Stimulated activated CD4-positive, alpha-beta T cell treated with anti-CD3 and anti-CD28 coated beads, TNF-alpha, amount 100 ng/mL, for 48 hours (primary cell): Measurements from ENCODE around the gene MICA.
"Not testable (repeated sequence)": the region's sequence is repeated elsewhere in the genome, so short reads cannot be mapped to it uniquely, and the experiment has no call there.

ENCODE experiments used
- DNase-seq, 3 donors: peaks; one replicate each; pipeline ENCODE4 v3.0.0-alpha.2; 2020; ENCODE audit warnings: low read depth in 3 of 3

Gene MICA

GRCh38 chr6:31381666-31382065 is 21.7 kb upstream of the MICA start:
- no peak for DNase-seq

- no peak for DNase-seq
Measured at GRCh38 chr6:31383149-31383548, 20.2 kb upstream of the MICA start.

GRCh38 chr6:31385041-31385440 is 18.4 kb upstream of the MICA start:
- DNase-seq = no peak

- DNase-seq = no peak
Measured at GRCh38 chr6:31386099-31386498, 17.3 kb upstream of the MICA start.

- DNase-seq = no peak
Measured at GRCh38 chr6:31386977-31387376, 16.4 kb upstream of the MICA start.

- DNase-seq = not testable (repeated sequence)
Measured at GRCh38 chr6:31388916-31389801, 14.2 kb upstream of the MICA start.

GRCh38 chr6:31389802-31390132 is 13.6 kb upstream of the MICA start:
- DNase-seq = not testable (repeated sequence)

- DNase-seq = no peak
Measured at GRCh38 chr6:31393932-31394331, 9.5 kb upstream of the MICA start.

- DNase-seq = no peak
Measured at GRCh38 chr6:31394381-31394780, 9.0 kb upstream of the MICA start.

GRCh38 chr6:31395832-31396231 is 7.6 kb upstream of the MICA start:
- no peak for DNase-seq

GRCh38 chr6:31396422-31397152 is 6.8 kb upstream of the MICA start:
- peak; percentile 72 to 80 (median 74) for DNase-seq

- DNase-seq = not testable (repeated sequence)
Measured at GRCh38 chr6:31397153-31397499, 6.3 kb upstream of the MICA start.

- DNase-seq = no peak
Measured at GRCh38 chr6:31397901-31398525, 5.4 kb upstream of the MICA start.

- peak in 1 of 3 donors; percentile 55 for DNase-seq
Measured at GRCh38 chr6:31399589-31400466, 3.6 kb upstream of the MICA start.

- peak in 2 of 3 donors; percentile 43 to 62 for DNase-seq
Measured at GRCh38 chr6:31400467-31401289, 2.7 kb upstream of the MICA start.

GRCh38 chr6:31401403-31401802 is 2.0 kb upstream of the MICA start:
- DNase-seq = no peak

- DNase-seq = no peak
Measured at GRCh38 chr6:31402324-31403282, 792 bp upstream of the MICA start.

GRCh38 chr6:31404061-31404364 is 618 bp downstream of the MICA start:
- not testable (repeated sequence) for DNase-seq

- DNase-seq = no peak
Measured at GRCh38 chr6:31405996-31406395, 2.6 kb downstream of the MICA start.

GRCh38 chr6:31407699-31408098 is 4.3 kb downstream of the MICA start:
- no peak for DNase-seq
